Stimulated activated CD4-positive, alpha-beta T cell treated with anti-CD3 and anti-CD28 coated beads, Interleukin-2, amount 100 ng/mL, for 24 hours (primary cell): ENCODE measurements around the gene ATG101.

Experiments
- DNase-seq, 2 donors: peaks; one replicate each; pipeline ENCODE4 v3.0.0-alpha.2; 2020

ATG101 gene

GRCh38 chr12:52042706-52043385 lies 26.9 kb upstream of the ATG101 start:
- DNase-seq: no peak

DNA sequence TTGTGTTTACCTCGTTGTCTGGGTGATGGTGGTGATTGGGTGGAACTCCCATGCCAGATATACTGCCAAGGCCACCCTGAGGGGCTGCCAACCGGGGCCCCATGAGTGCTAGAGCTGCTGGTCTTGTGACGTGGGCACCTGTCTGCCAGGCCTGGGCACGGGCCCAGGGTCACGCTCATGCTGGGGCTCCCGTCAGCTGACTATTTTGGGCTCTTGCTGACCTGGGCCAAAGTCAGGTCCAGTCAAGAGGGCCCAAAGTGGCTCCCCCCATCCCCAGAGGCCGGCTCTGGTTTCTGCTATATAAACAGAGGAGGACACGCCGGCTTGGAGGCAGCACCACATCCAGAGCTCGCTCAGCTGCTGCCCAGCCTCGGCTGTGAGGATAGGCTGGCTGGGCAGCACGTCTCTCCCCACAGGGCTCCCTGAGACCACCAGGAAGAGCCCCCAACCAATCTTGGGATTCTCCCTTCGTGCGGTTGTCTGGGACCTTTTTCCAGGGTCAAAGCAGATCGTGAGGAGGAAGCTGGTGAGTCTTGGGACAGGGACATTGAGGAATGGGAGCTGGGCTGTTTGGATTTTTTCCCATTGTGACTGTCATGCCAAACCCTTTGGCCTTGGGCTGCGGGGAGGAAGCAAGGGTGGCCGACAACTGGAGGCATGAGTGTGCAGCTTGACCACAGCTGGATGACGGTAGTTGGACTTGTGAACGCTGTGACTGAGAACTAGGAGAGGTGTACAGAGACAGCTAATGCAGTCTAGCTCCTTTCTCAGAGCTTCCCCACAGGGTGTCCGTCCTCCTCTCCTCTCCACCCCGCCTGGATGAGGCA lies 26.2 kb upstream of the ATG101 start:
- no peak for DNase-seq

DNA sequence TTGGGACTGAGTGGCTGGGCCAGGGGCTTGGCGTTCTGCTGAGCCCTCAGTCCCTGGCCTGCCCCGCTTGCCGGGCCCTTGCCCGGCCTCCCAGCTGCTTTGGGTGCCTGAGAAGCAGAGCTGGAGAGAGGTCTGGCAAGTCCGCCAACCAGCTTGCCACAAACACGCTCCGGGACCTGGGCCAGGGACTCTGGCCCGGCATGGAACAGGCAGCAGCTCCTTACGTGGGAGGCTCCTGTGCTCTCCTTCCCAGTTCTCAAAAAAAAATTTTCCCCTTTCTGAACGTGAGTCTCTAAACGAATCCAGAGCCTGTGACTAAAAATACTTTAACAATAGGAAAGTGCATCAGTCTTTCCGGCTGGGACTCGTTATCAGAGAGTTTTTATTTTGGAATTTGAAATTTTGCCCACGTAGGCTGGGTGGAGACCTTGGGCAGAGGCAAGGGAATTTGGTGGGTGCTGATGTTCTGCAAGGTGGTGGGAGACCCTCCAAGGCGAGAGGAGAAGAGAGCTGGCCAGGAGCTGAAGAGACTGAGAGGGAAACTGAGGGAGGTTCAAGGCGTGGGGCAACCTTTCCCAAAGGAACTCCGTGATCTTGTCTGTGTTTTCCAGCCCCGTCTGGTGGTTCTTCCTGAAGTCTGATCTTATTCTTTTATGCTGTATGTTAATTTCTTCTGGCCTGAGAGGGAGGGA lies 25.3 kb upstream of the ATG101 start:
- no peak for DNase-seq

- DNase-seq: no peak
Measured at GRCh38 chr12:52045794-52046199, 24.0 kb upstream of the ATG101 start.

DNA sequence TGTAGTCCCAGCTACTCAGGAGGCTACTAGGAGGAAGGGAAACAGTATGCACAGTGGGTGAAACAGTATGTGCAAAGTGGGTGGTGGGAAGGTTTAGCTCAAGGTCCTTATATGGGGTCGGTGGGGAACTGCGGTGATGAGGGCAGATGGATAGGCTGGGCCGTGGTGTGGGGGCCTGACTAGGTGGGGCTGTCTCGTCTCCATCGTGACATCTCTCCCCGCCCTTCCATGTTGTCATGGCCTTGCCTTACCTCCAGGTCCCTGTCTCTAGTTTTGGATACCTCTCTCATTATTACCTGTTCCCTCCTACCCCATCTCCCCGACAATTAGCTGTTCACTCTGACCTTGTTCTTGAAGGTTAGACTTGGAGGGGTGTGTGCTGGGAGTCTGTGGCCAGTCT lies 22.9 kb upstream of the ATG101 start:
- DNase-seq: no peak

GRCh38 chr12:52049286-52049685 lies 20.5 kb upstream of the ATG101 start:
- no peak for DNase-seq

- no peak for DNase-seq
Measured at GRCh38 chr12:52049688-52050087, 20.1 kb upstream of the ATG101 start.

DNA sequence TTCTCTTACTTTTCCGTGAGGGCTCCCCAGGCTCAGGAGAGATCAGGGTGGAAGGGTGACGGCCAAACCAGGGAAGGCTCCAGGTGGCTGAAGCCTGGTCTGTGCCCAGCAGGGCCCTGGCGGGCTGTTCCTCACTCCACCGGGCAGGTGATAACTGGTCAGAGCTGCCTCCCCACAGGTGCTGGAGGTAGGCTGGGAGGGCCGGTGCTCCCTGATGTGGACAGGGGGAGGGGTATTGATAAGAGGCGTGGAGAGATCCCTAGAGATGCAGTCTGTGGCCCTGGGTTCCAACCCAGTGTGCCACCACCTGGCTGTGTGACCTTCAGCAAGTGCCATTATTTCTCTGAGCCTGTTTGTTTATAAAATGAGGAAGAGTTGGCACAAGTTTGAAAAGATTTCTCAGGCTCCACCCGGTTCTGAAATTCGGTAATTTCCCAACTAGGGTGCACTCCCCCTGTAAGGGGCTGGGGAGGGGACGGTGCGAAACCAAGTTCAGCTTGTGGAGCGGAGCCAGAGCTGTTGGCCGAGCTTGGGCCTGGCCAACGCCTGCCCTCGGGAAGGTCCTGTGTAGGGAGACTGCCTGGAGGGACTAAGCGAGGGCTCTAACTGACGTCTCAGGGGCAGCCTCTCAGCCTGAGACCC lies 19.5 kb upstream of the ATG101 start:
- DNase-seq: peak in 1 of 2 donors; percentile 36

- peak; percentile 99 for DNase-seq
Measured at GRCh38 chr12:52050758-52051541, 18.8 kb upstream of the ATG101 start, which contains the start of gene NR4A1. Gene NR4A1 (plus strand): TSS chr12:52051442. CDS start chr12:52054329, 2,887 bp downstream.

DNA sequence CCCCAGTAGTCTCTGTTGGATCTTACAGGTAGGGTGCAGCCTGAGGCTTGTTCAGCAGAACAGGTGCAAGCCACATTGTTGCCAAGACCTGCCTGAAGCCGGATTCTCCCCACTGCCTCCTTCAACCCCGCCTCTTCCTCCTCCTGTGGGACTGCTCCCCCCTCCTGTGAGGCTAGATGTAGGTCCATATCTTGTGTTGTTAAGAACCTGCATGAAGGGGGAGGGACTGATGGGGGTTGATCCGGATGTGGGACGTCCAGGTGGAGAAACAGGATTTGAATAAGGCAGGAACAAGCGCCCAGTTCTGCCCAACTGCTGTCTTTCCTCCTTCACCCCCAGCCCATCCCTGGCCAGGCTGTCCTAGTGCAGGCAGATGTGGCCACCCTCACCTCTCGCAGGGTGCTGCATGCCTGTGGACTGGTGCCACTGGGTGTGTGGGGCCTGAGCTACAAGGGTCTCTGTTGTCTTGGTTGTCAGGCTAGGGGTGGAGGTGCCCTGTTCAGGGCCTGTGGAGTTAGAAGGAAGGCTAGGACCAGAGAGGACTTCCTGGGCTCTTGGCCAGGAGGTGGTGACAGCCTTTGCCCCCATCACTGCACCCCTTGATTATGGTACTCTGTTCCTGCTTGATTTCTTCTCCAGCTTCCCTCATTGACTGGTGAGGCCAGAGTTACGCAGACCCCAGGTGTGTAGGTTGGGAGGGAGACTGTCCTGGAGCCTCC lies 17.2 kb upstream of the ATG101 start:
- peak; percentile 25 to 35 for DNase-seq

DNA sequence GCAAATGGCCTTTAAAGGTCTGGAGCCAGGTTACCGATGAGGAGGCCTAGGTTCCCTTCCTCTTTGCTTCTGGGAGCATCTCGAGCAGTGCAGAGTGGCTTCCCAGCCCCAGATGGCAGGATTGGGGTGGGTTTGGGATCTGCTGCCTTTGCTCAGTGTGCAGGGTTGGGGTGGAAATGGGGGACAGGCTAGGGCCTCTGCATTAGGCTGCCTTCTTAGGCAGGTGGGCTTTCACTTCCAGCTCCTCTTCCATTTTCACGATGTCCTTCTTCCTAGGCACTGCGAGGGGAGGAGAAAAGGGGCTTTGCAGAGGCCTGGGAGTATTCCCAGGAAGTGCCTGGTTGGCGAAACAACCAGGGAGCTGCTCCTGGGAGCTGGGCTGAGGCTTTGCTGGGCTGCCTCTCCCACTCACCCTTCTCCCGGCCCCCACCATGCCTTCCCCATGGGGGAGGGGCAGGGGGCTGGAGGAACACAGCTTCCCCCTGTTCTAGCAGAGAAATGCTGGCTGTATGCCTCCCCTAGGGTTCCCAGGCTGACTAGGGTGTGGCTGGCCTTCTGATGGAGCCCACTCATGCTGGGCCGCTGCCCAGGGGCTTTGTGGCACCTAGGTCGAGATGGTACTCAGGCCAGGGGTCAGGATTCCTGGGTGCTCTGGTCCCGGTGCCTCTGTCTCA lies 16.1 kb upstream of the ATG101 start:
- DNase-seq: no peak

DNA sequence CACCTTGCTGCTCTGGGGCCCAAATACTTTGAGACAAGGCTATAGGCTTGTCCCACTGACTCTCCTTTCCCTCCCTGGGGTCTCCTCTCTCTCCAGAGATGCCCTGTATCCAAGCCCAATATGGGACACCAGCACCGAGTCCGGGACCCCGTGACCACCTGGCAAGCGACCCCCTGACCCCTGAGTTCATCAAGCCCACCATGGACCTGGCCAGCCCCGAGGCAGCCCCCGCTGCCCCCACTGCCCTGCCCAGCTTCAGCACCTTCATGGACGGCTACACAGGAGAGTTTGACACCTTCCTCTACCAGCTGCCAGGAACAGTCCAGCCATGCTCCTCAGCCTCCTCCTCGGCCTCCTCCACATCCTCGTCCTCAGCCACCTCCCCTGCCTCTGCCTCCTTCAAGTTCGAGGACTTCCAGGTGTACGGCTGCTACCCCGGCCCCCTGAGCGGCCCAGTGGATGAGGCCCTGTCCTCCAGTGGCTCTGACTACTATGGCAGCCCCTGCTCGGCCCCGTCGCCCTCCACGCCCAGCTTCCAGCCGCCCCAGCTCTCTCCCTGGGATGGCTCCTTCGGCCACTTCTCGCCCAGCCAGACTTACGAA lies 15.4 kb upstream of the ATG101 start:
- no peak for DNase-seq

GRCh38 chr12:52054833-52055730 lies 14.7 kb upstream of the ATG101 start:
- no peak for DNase-seq

DNA sequence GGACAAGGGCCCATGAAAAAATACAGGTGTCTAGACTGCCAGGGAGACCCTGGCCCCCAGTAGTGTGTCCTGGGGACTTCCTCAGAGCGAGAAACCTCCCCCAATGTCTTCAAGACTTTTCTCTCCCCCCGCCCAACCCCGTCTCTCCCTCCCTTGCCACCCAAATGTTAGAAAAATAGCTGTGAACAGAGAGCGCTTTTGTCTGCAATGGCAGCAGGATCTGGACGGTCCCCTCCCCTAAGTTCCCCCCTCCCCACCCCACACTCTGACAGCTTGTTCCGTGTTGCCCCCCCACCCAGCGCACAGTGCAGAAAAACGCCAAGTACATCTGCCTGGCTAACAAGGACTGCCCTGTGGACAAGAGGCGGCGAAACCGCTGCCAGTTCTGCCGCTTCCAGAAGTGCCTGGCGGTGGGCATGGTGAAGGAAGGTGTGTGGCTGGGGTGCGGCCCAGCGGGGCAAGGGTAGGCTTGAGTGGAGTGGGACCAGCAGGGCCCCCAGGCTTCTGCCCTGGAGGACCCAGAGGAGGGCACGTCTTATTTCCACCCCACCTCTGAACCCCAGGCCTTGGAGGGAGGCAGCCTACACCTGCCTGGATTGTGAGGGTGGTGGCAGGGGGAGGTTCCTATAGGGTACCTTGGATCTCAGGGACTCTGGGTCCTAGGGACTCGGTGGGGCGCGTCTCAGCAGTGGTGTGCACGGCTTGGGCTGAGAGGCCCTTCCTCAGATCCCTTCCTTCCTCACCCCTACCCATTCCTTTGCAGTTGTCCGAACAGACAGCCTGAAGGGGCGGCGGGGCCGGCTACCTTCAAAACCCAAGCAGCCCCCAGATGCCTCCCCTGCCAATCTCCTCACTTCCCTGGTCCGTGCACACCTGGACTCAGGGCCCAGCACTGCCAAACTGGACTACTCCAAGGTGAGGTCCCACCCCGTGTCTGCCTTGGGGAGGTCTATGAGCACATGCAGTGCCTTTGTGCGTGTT lies 13.8 kb upstream of the ATG101 start:
- DNase-seq: no peak

DNA sequence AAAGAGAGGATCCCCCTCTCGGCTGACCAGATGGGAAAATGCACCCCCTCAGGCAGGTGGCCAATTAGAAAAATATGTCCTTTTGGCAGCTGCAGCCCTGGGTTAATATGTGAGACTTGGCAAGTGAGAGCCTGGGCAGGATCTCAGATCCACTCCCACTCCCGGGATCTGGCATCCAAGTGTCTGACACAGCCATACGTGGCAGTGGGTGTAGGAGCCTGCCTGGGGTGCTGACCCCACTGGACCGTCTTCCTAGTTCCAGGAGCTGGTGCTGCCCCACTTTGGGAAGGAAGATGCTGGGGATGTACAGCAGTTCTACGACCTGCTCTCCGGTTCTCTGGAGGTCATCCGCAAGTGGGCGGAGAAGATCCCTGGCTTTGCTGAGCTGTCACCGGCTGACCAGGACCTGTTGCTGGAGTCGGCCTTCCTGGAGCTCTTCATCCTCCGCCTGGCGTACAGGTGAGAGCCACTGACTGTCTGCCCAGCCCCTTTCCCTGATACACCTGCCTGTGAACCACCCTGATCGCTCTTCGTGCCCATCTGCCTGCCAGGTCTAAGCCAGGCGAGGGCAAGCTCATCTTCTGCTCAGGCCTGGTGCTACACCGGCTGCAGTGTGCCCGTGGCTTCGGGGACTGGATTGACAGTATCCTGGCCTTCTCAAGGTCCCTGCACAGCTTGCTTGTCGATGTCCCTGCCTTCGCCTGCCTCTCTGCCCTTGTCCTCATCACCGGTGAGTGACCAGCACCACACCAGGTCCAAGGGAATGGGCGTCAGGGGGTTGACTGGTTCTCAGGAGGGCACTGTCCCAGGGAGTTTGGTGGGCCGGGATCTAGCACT lies 12.8 kb upstream of the ATG101 start:
- DNase-seq: no peak

DNA sequence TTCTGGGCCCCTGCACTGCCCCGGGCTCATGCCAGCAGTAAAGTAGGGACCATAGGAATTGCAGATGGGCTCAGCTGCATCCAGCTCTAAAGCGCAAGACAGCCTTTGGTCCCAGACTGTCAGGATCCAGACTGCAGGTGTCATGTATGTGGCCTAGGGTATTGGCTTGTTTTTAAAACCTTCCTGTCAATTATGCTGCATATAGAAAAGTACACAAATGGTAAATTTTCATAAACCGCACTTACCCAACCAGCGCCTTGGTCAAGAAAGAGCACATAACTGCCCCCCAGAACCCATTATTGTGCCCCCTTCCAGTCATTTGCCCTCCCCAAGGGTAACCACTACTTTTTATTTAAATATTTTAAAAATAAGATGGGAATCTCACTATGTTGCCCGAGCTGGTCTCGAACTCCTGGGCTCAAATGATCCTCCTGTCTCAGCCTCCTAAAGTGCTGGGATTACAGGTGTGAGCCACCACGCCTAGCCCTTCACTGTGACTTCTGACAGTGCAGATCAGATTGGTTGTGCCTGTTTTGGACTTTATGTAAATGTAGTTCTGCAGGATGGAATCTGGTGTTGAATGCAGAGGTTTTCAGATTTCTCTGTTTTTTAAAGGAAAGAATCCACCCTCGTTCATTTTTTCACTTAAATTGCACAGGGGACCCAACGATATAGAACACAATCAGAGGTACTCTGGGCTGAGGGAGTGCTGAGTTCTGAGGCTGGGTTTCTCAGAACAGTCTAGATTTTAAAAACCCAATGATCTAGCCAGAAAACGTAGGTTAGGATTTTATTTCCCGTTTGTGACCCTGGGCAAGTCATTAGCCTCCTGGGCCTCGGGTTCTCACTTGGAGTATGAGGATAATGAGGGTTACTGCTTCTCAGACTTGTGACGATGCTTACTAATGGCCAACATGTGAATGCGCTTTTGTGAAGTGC lies 11.9 kb upstream of the ATG101 start:
- DNase-seq: no peak
